ENCODE measurements around the gene FLYWCH1.
A peak's percentile ranks its signal among the peaks of the same experiment; 100 is the strongest.

The FLYWCH1 gene

GRCh38 chr16:2911638-2912329 is at the start of gene FLYWCH1:
Gene FLYWCH1, plus strand, starts transcription at chr16:2911931. Its CDS starts 17,755 bp downstream, at chr16:2929686.
- DNase-seq, result peak; percentile 99 to 100 (median 100)

GRCh38 chr16:2865651-2866050 is 46.1 kb upstream of the FLYWCH1 start:
- DNase-seq, result no peak

GRCh38 chr16:2866431-2866830 is 45.3 kb upstream of the FLYWCH1 start:
- no peak for DNase-seq

GRCh38 chr16:2867661-2867986 is 44.1 kb upstream of the FLYWCH1 start:
- DNase-seq, result no peak

- DNase-seq, result peak; percentile 96 to 97 (median 97)
These were observed 43.5 kb upstream of the FLYWCH1 start for GRCh38 chr16:2867987-2868789.

- no peak for DNase-seq
These were observed 39.8 kb upstream of the FLYWCH1 start for GRCh38 chr16:2871926-2872325.

GRCh38 chr16:2874032-2874911 is 37.5 kb upstream of the FLYWCH1 start:
- DNase-seq, result no peak

- DNase-seq, result peak; percentile 86 to 93 (median 91)
These were observed 36.8 kb upstream of the FLYWCH1 start for GRCh38 chr16:2874912-2875362.

GRCh38 chr16:2879854-2880508 is 31.8 kb upstream of the FLYWCH1 start:
- no peak for DNase-seq

GRCh38 chr16:2881783-2882649 is 29.7 kb upstream of the FLYWCH1 start:
- peak; percentile 25 to 49 (median 30) for DNase-seq

GRCh38 chr16:2882650-2883457 is 28.9 kb upstream of the FLYWCH1 start, which contains the start of gene FLYWCH2:
Gene FLYWCH2, plus strand, starts transcription at chr16:2883215. Its CDS starts 13,235 bp downstream, at chr16:2896450.
- DNase-seq, result peak; percentile 97 to 99 (median 98)

GRCh38 chr16:2883458-2883908 is 28.2 kb upstream of the FLYWCH1 start:
- peak in 2 of 3 donors; percentile 16 to 43 for DNase-seq

GRCh38 chr16:2884041-2884451 is 27.7 kb upstream of the FLYWCH1 start:
- no peak for DNase-seq

- no peak for DNase-seq
These were observed 17.5 kb upstream of the FLYWCH1 start for GRCh38 chr16:2894231-2894630.

GRCh38 chr16:2895813-2896212 is 15.9 kb upstream of the FLYWCH1 start:
- no peak for DNase-seq

- DNase-seq, result no peak
These were observed 15.2 kb upstream of the FLYWCH1 start for GRCh38 chr16:2896480-2897010.

GRCh38 chr16:2897110-2897509 is 14.6 kb upstream of the FLYWCH1 start:
- no peak for DNase-seq

GRCh38 chr16:2898831-2899563 is 12.7 kb upstream of the FLYWCH1 start:
- DNase-seq, result no peak

GRCh38 chr16:2899564-2900072 is 12.1 kb upstream of the FLYWCH1 start:
- no peak for DNase-seq

Data from suppressor macrophage treated with lipopolysaccharide for 1 hour (primary cell).